Skin of body (tissue), 2 donors: ENCODE results near the gene PRRX2. TPM values are rescaled to one million over a fixed set of nuclear protein-coding genes. Genes with fewer than 3 reads are reported as not detected.
"Not testable (repeated sequence)": the region's sequence is repeated elsewhere in the genome, so short reads cannot be mapped to it uniquely, and the experiment has no call there.

Source experiments
- DNase-seq: peaks from one replicate; lab custom pipeline; 2025; lab: John Stamatoyannopoulos, UW
- total RNA-seq: library from RNA; depleted of rRNA; stranded (reverse); fragments of >200 nt; gene quantifications from one replicate; pipeline ENCODE4 v1.2.3, GENCODE V29; 2014

The PRRX2 gene
- total RNA-seq, 1 donor from 2014 or later, result 9.4 TPM

- no peak for DNase-seq
Measured at GRCh38 chr9:129653823-129654553, 11.5 kb upstream of the PRRX2 start.

- DNase-seq, result no peak
Measured at GRCh38 chr9:129654554-129655040, 10.8 kb upstream of the PRRX2 start.

GRCh38 chr9:129655154-129655553 lies 10.3 kb upstream of the PRRX2 start:
- no peak for DNase-seq

DNA sequence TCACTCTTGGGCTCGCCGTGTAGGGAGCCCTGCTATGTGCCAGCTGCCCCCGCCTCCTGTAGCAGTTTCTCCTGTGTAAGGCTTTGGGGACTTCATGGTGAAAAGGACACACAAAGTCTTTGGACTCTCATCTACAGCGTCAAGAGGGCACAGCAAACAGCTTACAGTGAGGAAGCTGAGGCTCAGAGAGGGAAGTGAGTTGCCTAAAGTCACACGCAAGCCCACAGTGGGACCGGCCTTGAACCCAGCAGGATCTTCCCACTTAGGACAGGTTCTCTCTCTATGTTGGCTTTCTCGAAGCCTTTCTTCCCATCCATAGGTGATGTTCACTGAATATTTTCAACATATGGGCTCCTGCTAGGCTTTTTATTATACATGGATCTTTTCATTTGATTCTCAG lies 9.8 kb upstream of the PRRX2 start:
- no peak for DNase-seq

- DNase-seq, result no peak
Measured at GRCh38 chr9:129656795-129657390, 8.6 kb upstream of the PRRX2 start.

GRCh38 chr9:129661029-129661428 lies 4.4 kb upstream of the PRRX2 start:
- no peak for DNase-seq

DNA sequence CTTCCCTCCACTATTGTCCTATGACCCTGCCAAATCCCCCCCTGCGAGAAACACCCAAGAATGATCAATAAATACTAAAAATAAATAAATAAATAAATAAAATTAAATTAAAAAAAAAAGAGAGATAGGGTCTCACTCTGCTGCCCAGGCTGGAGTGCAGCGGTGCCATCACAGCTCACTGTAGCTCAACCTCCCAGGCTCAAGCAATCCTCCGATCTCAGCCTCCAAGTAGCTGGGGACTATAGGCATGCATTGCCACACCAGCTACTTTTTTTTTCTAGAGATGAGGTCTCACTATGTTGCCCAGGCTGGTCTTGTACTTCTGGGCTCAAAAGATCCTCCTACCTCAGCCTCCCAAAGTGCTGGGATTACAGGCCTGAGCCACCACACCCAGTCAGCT lies 3.2 kb upstream of the PRRX2 start:
- DNase-seq, result not testable (repeated sequence)

- DNase-seq, result no peak
Measured at GRCh38 chr9:129664746-129665388, 580 bp upstream of the PRRX2 start.

GRCh38 chr9:129665814-129666520 lies 520 bp downstream of the PRRX2 start:
- DNase-seq, result no peak

DNA sequence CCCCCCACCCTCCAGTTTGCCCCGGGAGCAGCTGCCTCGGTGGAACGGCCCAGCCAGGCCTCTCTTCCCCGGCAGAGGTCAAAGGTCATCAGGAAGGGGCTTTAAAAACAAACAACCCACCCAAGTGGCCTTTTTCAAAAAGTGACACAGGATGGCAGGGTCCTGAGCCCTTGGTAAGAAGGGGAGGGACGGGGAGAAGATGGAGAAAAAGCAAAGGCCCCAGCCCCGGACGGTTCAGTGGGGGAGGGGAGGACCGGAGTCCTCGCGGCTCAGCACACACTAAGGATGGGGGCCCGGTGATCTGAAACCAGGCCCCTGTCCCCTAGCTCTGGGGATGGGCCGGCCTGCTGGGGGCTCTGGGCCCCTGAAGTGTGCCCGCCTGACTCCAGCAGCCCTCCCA lies 1.1 kb downstream of the PRRX2 start:
- DNase-seq, result no peak

DNA sequence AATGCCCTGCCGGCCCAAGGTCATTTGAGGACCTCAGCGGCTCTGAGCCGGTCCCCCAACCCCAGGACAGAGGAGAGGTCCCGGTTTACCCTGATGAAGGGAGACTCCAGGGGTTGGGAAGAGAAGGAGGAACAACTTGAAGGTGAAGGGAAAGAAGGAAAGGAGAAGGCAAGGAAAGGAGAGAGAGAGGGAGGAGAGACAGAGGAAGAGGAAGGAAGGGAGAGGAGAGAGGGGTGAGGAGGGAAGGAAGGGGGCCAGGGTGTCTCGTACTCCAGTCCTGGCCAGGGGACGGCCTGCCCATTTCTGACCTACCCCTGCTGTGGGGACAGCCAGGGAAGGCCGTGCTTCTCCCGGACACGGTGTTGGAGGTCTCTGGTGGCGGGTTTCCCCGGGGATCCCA lies 1.9 kb downstream of the PRRX2 start:
- DNase-seq, result no peak

DNA sequence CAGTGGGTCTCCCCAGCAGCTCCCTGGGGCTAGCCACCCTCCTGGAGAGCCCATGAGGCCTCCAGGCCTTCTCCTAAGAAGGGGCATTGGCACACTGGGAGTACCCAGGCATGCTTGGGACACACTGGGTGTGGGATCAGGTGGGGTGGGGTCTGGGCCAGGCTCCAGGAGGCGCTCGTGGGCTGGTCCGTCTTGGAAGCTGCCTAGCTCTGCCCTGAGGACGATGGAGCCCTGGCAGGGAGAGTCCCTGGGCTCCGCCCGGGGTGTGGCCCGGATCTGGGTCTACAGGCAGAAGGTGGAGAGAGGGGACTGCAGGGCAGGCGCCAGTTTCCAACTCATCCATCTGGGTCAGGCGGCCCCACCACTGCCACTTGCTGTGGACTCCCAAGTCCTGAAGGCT lies 2.4 kb downstream of the PRRX2 start:
- no peak for DNase-seq

- no peak for DNase-seq
Measured at GRCh38 chr9:129669141-129669718, 3.8 kb downstream of the PRRX2 start.

DNA sequence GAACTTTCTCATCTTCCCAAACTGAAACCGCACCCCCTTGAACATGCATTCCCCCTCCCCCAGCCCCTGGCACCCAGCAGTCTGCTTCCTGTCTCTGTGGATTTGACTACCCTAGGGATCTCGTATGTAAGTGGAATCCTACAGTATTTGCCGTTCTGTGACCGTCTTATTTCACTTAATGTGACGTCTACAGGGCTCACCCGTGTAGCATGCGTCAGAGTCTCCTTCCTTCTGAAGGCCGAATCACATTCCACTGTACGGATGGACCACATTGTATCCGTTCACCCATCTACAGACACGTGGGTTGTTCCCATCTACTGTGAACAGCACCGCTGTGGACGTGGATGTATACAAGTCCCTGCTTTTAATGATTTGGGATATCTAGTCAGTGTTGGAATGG lies 4.5 kb downstream of the PRRX2 start:
- no peak for DNase-seq

- DNase-seq, result no peak
Measured at GRCh38 chr9:129671065-129671464, 5.6 kb downstream of the PRRX2 start.

- DNase-seq, result no peak
Measured at GRCh38 chr9:129671519-129671918, 6.1 kb downstream of the PRRX2 start.

DNA sequence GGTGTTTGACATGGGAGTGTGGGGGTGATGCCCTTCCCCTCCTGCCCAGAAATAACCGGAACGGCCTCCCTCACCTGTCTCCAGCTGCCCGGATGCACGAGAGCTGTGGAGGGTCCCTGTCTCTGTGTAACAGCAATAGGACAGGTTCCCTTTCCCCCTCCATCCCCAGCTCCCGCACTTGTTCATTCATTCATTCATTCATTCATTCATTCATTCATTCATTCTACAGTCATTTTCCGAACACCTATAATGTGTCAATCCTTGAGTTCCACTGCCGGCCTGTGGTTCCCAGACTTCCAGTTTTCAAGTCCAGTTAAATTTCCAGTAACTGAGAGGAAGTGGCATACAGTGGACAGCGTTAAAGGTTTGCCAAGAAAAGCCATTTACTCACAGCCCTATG lies 7.3 kb downstream of the PRRX2 start:
- DNase-seq, result no peak

- DNase-seq, result no peak
Measured at GRCh38 chr9:129673602-129674001, 8.2 kb downstream of the PRRX2 start.

- no peak for DNase-seq
Measured at GRCh38 chr9:129674229-129674628, 8.8 kb downstream of the PRRX2 start.

DNA sequence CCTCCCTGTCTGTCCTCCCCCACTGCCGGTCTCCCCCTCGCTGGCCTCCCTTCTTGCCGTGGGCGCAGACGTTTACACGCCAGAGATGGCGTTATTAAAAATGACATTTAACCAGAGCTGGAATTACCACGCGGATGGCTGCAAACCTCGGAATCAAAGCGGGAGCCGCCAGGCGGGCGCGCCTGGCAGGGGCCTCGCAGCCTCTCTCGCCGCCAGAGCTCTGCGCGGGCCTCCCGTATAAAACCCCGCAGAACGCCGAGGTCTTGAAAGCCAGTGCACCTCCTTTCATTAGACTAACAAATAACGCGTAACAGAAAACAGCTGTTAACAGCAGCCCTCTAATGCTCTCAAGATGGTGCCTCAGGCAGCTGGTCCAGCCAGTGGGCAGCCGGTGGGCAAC lies 10.2 kb downstream of the PRRX2 start:
- no peak for DNase-seq

DNA sequence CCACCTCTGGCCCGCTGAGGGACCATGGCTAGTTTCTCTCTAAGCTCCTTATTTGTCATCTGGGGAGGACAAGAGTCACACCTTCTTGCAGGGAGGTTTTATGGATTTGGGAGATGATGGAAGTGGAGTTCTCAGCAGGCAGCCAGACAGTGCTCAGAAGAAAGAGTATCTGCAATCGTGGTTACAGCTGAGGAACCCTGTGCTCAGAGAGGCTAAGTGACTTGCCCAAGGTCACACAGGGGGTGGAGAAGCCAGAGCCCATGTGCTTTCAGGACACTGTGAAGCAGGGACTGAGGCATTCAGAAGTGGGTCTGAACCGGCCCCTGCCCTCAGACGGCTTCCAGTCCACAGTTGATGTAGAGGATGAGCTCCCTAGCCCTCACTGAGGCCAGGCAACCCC lies 10.8 kb downstream of the PRRX2 start:
- no peak for DNase-seq

DNA sequence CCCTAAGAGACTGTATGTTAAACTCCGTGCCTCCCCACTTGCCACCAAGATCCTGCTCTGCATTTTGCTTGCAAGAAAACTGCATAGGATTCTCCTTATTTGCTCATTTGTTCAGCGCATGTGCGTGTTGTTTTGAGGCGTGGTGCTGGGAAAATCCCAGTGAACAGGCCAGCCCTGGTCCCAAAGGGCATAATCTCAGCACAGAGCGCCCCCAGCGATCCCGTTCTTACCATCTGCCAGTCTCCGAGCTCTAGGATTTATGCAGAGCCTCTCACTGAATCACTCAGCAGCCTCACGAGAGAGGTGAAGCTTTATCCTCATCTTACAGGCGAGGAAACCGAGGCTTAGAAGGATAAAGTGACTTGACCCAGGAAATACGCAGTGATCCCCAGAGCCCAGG lies 11.5 kb downstream of the PRRX2 start:
- DNase-seq, result peak; percentile 36
